SKM-1 (cell line): Measurements from ENCODE around the gene PITX3.
A peak's percentile ranks its signal among the peaks of the same experiment; 100 is the strongest.
"Not testable (repeated sequence)": the region's sequence is repeated elsewhere in the genome, so short reads cannot be mapped to it uniquely, and the experiment has no call there.

ENCODE experiments used
- DNase-seq: peaks from one replicate; lab custom pipeline; 2025; ENCODE audit not compliant: unreplicated experiment; lab: John Stamatoyannopoulos, UW

PITX3 gene

DNA sequence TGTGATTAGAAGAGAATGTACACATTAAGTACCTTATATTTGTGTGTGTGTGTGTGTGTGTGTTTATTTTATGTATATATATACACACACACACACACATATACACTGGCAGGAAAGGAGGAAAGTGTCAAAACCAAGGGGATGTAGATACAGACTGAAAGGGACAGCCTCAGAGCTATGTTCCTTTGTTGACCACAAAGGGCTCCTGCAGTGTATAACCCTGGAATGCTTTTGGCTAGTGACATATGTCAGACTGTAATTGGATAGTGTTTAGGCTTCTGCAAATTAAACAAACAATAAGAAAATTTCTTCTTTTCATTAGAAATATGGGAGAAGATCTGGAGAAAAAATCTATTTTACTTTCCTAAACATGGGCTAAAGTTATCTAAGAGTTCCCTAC is 19.9 kb upstream of the PITX3 start:
- DNase-seq, result no peak

DNA sequence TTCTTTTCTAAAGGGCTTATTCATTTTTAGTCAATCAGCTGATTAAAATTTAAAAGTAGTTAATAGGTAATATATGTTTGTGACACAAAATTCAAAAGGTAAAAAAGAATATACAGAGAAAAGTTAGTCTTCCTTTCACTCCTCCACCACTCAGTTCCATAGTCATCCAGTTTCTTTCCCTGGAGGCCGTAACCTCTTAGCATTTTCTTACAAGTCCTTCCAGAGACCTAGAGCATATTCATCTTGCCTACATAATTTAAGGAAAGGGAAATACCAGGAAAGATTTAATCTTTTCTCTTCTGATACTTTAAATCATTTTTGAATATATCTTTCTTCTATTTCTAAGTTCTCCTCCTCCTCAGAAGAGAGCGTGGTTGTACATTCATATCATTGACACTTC is 14.1 kb upstream of the PITX3 start:
- DNase-seq, result no peak

GRCh38 chr10:102254426-102254825 is 13.1 kb upstream of the PITX3 start:
- DNase-seq, result no peak

- DNase-seq, result not testable (repeated sequence)
Measured at GRCh38 chr10:102252508-102252907, 11.2 kb upstream of the PITX3 start.

GRCh38 chr10:102247734-102248133 is 6.4 kb upstream of the PITX3 start:
- DNase-seq, result no peak

GRCh38 chr10:102246261-102246660 is 4.9 kb upstream of the PITX3 start:
- DNase-seq, result no peak

- DNase-seq, result no peak
Measured at GRCh38 chr10:102245932-102246251, 4.6 kb upstream of the PITX3 start.

- peak; percentile 100 for DNase-seq
Measured at GRCh38 chr10:102245082-102245931, 4.0 kb upstream of the PITX3 start, which contains the start of gene GBF1. Gene GBF1 (plus strand): TSS chr10:102245532. CDS start chr10:102258939, 13,407 bp downstream.

GRCh38 chr10:102243309-102243708 is 2.0 kb upstream of the PITX3 start:
- DNase-seq, result no peak

- DNase-seq, result no peak
Measured at GRCh38 chr10:102242118-102242485, 790 bp upstream of the PITX3 start.

DNA sequence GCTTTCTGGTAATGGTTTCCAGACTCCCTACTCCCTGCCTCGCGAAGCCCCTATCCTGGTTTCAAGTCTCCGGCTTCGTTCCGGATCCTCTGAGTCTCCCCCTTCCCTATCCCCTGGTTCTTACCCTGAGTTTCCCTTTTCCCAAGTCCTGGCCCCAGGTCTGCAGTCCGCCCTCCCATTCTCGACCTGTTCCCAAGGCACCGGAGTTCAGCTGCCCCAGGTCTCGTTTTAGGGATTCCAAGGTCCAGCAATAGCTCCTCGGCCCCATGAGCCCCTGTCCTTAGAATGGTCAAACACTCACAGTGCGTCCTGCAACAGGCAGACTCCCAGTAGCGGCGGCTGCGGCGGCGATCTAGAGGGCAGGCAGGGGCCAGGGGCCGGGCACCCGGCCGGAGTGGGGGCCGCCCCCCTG is 274 bp downstream of the PITX3 start:
- no peak for DNase-seq

DNA sequence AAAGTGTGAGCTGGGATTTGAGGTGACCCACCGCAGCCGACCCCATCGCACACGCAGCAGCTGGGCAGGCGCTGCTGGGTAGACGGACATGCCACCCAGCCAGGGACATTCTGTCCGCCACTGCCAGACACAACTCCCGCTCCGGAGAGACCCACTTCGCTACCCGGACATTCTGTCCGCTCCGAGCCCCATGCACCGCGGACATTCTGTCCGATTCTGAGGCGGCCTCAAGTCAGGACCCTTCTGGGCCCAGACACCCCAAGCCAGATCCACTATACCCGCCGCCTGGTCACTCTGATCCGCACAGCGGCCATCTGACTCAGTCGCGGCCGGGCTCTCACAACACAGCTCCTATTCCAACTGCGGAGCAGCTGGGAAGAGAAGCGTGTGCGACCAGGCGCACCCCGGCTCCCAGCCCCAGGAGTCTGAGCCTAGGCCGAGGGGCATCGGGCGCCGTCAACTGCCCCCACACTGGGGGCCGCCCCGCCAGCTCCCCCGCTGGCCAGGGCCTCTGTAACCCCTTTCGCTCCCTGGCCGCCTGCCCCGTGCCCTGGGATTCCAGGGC is 763 bp downstream of the PITX3 start:
- DNase-seq, result no peak

- DNase-seq, result no peak
Measured at GRCh38 chr10:102237711-102238252, 3.5 kb downstream of the PITX3 start.

DNA sequence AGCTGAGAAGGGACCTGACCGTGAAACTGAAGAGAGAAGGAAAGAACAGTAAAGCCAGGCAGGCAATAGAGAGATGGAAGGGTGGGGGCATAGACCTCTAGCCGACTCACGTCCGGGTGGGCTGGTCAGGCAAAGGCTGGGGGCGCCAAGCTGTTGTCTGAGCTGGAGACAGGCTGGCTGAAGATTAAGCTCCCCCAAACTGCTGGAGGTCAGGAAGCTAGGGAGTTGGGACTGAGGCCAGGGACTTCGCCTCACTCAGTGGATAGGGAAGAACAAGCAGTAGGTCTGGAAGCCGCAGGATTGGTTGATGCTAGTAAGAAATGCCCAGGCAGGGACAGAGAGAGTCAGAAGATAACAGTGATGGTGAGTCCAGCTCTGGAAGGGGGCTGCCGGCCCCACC is 5.3 kb downstream of the PITX3 start:
- no peak for DNase-seq

DNA sequence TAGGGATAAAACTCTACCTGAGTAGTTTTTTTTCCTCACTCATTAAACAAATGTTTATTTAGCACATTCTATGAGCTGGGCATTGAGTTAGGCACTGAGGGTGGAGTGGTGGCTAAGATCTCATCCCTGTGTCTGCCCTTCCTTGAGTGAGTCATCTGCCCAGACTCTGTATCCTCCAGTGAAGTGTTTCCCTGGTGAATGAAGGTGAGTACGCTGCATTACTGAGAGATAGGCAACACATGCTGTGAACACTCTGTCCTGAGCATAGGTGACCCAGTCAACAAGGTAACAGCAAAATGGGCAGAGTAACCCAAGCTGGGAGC is 5.8 kb downstream of the PITX3 start:
- DNase-seq, result no peak

- no peak for DNase-seq
Measured at GRCh38 chr10:102234888-102235597, 6.3 kb downstream of the PITX3 start.

GRCh38 chr10:102233997-102234396 is 7.3 kb downstream of the PITX3 start:
- DNase-seq, result no peak

- peak; percentile 17 for DNase-seq
Measured at GRCh38 chr10:102231357-102232318, 9.7 kb downstream of the PITX3 start.

- DNase-seq, result no peak
Measured at GRCh38 chr10:102230861-102231356, 10.4 kb downstream of the PITX3 start.

- no peak for DNase-seq
Measured at GRCh38 chr10:102230264-102230860, 10.9 kb downstream of the PITX3 start.
